NOMO-1 treated with DMSO at 0.1 percent for 48 hours (cell line): Measurements from ENCODE around the gene USP10.
"Not testable (repeated sequence)": the region's sequence is repeated elsewhere in the genome, so short reads cannot be mapped to it uniquely, and the experiment has no call there.

Experiments used
- DNase-seq: peaks from one replicate; lab custom pipeline; 2025; ENCODE audit not compliant: unreplicated experiment; lab: John Stamatoyannopoulos, UW

Gene USP10

DNA sequence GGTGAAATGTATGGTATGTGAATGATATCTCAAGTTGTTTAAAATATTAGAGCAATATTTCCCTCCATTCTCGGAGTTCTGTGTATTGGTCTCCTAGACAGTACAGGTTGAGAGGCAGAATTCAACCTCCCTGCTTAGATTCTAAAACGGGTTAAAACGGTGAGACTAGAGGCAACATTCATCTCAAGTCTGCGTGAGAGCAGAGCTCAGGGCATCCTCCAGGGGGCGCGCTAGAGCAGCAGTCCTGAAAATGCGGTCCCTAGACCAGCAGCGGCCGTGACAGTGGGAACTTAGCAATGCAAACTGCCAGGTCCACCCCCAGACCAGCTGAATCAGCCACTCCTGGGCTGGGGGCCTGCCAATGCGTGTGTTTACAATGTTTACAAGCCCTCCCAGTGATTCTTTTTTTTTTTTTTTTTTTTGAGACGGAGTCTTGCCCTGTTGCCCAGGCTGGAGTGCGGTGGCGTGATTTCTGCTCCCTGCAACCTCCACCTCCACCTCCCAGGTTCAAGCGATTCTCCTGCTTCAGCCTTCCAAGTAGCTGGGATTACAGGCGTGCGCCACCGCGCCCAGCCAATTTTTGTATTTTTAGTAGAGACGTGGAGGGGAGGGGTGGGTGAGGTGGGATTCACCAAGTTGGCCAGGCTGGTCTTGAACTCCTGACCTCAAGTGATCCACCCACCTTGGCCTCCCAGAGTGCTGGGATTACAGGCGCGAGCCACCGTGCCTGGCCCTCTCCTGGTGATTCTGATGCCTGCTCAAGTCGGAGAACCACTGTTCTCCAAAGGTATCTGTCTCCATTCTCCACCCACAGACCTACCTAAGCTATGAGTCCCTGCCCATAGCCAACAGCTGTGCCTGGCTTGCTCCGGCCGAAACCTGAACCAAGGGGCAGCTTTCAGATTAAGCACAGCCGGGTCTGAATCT, 27.3 kb upstream of the USP10 start:
- DNase-seq, result peak; percentile 65

DNA sequence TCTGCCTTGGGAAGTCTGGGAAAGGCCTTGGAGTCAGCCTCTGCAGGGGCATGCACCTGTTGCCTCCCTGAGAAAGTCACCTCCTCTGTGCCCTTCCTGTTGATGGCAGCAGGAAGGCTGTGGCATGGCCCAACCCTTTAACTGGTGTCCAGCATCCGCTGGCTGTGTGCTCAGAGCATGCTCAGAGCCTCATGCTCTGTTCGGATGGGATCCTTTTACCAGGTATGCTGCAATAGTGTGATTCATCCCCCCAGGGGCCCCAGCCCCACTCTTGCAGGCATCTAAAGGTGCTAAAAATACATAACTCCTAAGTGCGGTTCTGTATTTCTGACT, 26.6 kb upstream of the USP10 start:
- peak; percentile 88 for DNase-seq

DNA sequence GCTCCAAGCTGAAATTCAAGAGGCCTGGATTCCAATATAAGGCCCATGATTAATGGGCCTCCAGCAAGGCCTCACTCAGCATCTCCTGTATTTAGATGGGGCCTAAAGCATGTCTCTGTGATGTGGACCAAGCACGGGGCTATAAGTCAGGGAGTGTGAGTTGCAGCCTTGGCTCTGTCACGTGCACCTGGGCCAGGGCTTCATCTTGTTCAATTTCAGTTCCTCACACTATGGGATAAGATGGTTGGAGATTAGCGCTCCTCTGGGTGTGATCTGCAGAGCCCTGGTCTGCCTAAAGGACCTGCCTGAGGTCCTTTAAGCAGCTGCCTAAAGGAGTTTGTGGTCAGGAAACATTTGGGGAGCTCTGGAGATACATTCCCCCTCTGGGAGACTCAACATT, 26.2 kb upstream of the USP10 start:
- DNase-seq, result peak; percentile 88

DNA sequence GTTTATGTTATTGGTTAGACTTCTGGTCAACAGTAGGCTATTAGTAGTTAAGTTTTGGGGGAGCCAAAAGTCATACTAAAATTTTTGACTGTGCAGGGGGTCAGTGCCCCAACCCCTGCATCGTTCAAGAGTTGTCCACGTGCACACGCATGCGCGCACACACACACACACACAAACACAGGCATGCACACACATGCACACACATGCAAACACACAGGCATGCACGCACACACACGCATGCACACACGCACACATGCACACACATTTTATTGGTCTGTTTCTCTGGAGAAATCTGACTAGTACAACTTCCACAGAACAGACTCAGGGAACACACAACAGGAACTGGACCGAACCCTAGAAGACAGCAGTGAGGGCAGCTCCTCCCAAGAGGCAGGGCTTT, 24.4 kb upstream of the USP10 start:
- no peak for DNase-seq

DNA sequence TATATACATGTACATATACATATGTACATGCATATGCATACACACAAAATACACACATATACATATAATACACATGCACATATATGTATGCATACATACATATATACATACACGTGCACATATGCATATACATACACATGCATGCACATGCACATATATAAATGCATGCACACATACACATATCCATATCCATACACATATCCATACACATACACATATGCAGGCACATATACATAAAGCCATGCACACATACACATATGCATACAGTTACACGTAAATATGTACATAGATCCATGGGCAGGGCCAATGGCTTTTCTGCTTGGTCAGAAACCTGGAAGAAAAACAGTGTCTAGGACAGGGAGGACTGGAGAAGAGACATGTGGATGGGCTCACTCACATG, 23.9 kb upstream of the USP10 start:
- DNase-seq, result no peak

DNA sequence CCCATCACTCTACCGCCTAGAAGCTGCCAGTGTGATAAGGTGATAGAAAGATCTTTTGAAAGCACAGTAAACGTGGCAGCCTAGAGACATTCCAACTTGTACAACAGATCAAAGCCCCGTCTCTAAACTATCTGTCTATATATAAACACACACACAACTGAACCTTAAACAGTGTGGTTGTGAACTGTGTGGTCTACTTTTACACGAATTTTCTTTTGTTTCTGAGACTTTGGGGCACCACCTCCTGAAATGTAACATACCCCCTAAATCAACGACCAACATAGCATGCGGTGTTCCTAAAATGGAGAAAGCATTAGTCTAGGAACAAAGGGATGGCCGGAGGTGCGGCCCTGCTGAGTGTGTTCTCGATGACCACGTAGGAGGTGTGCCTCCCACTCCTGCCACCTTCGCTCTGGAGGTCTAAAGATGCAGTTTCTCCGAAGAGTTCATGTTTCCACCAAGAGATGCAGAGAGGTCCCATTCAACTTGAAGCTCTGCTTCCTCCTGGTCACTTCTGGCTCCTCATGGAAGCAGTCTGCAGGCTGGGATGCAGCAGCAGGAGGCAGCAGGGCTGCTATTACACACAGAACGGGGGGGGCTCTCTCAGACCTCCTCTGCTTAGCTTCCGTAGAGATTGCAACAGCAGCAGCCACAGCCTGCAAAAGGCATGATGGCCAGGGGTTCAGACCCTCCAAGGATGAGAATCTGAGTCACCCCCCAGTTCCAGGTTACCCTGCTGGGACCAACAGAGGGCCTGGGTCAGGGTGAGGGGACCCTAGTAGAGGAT, 22.6 kb upstream of the USP10 start:
- no peak for DNase-seq

DNA sequence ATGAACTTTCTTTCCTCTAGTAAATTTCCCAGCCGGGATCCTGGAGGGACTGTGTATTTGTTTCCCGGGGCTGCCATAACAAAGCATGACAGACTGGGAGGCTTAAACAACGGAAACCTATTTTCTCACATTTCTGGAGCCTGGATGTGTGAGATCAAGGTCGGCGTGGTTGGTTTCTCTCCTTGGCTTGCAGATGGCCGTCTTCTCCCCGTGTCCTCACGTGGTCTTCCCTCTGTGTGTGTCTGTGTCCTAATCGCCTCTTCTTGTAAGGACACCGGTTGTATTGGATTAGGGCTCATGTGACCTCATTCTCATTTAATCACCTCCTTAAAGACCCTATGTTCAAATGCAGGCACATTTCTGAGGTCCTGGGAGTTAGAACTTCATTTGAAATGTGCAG, 22.0 kb upstream of the USP10 start:
- DNase-seq, result no peak

DNA sequence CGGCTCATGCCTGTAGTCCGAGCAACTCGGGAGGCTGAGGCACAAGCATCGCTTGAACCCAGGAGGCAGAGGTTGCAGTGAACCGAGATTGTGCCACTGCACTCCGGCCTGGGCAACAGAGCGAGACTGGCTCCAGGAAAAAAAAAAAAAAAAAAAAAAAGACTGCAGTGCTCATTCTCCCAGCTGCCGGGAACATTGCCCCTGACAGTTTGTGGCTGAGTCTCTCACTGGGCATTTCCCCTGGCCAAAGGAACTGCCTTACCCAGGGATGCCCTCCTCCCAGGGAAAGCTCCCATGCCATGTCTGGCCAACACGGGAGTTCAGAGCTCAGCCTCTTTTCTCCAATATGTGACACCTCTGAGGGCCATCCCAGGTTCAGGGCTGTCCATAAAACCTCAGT, 21.3 kb upstream of the USP10 start:
- no peak for DNase-seq

DNA sequence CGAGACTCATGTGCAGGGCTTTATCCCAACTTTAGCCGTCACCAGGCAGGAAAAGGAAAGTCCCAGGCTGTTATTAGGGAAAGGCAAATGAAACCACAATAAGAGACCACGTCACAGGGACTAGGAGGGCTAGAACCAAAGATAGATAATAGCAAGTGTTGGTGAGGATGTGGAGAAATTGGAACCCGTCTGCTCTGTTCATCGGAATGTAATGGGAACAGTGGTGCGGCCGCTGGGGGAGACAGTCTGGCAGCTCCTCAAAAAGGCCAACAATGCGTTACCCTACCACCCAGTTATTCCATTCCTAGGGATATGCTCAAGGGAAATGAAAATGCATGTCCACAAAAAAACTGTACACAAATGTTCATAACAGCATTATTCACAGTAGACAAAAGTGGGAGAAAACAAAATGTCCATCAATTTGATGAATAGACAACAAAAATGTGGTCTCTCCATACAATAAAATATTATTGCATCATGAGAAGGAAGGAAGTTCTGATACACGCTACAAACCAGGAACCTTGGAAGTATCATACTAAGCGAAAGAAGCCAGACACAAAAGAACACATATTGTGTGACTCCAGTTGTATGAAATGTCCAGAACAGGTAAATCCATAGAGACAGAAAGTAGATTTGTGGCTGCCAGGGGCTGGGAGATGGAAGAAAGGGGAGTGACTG, 19.5 kb upstream of the USP10 start:
- peak; percentile 4 for DNase-seq

DNA sequence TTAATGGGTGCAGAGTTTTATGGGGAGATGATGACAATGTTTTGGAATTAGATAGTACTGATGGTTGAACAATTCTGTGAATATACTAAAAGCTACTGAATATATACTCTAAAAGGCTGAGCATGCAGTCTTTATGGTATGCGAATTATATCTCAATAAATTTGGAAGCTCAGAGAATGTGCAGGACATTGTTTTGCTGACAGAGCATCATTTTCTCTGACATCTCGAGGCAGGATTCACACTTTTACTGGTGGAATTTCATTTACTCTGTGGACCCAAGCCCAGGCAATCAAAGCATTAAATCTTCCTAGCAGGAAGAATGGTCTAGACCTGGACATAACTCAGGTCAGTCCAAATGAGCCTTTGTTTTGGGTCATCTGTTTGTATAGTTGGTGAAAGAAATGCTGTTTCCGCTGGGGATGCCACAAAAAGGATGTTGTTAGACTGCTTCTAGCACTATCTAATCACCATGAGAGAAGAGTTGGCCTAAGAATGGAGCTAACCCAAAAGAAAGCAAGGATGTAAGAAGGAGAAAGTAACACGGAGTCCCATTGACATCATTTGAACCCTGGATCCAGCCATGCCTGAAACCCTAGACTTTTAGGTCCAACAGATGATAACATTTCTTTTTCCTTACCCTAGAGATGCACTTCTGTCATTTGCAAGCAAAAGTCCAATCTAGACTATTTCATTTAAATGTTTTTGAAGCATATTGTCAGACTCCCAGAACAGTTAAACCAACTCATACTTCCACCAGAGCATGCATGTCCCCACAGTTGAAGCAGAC, 18.8 kb upstream of the USP10 start:
- DNase-seq, result no peak

DNA sequence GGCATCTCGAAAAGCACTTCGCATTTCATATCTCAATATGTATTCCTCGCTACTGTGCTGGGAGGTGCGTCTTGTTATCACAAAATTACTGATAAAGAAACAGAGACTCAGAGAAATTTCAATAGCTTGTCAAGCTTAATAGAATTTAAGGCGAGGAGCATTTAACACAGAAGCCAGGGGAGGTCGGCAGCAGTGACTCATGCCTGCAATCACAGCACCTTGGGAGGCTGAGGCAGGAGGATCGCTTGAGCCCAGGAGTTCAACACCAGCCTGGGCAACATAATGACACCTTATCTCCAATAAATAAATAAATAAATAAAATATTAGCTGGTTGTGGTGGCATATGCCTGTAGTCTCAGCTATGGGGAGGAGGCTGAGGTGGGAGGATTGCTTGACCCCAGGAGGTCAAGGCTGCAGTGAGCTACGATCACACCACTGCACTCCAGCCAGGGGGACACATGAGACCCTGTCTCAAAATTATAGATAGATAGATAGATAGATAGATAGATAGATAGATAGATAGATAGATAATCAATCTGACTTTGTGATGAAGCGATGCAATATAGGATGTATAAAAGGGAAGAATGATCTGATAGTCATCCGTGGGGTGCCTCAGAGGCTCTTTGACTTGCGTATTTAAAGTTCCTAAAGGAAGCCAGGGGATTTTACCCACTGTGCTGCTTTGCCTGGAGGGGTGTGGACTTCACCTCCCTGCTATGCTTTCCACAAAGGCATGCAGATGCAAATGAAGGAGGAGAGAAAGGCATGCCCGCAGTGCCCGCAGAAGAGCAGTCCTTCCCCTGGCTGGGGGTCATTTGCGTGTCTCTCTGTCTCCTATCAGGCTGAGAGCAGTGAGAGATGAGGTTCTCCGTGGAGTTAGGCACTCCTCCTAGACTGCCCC, 15.9 kb upstream of the USP10 start:
- DNase-seq, result no peak

DNA sequence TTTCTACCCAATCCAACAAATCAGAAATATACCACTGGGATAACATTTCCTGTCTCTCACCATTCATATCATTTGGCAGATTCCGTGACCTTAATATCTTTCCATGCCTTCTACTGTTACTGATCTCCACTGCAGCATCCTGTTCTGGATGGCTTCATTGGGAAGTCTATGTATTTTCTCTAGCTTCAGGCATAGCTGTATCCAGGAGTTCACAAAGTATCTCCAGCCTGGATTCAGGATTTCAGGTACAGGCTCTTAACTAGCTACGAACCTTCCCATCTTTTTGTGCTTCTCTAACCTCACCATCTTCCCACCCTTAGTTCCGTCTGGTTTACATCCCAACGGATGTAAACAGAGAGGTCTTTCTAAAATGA, 15.2 kb upstream of the USP10 start:
- no peak for DNase-seq

DNA sequence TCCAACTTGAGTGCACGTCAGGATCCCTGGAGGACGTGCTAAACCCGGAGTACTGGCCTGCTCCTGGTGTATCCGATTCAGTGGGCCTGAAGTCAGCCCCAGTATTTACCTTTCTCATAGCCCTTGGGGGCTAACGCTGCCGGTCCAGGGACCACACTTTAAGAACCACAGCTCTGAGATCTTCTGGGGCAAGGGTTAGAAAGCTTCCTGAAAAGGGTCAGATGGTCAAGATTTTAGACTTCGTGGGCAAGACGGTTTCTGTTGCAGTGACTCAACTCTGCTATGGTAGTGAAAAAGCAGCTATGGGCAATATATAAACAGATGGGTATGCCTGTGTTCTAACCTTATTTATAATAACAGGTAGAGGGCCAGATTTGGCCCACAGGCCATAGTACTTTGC, 14.6 kb upstream of the USP10 start:
- DNase-seq, result no peak

DNA sequence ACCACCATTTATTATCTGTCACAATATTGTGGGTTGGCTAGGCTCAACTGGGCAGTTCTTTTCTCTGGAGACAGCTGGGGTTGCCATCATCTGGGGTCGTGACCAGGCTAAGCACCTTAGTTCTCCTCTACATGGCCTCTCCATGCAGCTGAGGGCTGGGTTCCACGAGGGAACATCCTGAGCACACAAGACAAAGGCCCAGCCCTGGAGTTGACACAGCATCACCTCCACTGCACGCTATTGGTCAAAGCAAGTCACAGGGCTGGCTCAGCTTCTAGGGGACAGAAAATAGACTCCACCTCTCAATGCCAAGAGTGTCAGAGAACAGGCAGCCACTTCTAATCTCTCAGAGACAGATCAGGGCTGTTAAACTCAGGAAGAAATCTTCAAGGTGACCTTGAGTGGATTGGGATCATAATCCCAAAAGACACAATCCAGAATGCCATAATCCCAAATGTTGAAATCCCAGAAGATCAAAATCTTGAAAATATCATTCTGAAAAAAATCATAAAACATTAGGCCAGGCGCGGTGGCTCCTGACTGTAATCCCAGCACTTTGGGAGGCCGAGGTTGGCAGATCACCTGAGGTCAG, 13.0 kb upstream of the USP10 start:
- DNase-seq, result no peak

DNA sequence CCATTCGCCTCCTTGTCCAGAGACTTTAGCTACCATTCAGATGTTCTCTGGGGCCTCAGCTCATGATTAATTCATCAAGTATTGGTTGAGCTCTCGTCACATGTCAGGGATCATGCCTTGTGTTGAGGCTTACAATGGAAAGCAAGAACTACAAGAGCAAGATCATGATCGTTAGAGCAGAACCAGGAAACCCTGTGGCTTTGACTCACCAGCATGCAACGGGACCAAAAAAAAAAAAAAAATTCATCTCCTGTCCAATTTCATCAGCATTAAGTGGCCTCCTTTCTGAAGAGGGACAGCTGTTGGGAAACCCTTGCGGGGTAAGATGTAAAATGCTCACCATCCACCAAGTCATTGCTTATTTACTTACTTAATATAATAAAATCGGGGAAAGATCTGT, 12.1 kb upstream of the USP10 start:
- DNase-seq, result peak; percentile 69

DNA sequence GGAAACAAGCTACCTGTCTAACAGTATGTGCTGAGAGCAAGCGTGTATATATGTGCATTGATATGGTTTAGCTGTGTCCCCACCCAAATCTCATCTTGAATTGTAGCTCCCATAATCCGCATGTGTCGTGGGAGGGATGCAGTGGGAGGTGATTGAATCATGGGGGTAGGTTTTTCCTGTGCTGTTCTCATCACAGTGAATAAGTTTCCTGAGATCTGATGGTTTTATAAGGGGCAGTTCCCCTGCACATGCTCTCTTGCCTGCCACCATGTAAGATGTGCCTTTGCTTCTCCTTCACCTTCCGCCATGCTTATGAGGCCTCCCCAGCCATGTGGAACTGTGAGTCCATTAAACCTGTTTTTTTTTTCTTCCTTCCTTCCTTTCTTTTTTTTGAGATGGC, 11.6 kb upstream of the USP10 start:
- not testable (repeated sequence) for DNase-seq

DNA sequence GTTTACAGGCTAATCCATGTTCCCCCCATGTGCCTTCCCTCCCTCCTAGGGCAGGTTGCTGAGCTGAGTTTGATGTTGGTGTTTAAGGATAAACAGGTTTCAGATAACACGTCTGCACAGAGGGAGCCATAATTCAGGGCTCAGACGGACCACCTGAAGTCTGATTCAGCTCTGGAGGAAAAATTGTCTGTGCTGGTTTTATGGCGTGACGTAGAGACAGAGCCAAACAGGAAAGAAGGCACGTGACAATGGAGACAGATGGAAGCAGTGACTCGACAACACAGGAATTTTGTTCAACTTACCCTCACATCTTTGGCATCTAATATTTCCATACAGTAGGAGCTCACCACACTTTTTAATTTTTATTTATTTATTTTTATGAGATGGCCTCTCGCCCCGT, 10.7 kb upstream of the USP10 start:
- DNase-seq, result no peak

DNA sequence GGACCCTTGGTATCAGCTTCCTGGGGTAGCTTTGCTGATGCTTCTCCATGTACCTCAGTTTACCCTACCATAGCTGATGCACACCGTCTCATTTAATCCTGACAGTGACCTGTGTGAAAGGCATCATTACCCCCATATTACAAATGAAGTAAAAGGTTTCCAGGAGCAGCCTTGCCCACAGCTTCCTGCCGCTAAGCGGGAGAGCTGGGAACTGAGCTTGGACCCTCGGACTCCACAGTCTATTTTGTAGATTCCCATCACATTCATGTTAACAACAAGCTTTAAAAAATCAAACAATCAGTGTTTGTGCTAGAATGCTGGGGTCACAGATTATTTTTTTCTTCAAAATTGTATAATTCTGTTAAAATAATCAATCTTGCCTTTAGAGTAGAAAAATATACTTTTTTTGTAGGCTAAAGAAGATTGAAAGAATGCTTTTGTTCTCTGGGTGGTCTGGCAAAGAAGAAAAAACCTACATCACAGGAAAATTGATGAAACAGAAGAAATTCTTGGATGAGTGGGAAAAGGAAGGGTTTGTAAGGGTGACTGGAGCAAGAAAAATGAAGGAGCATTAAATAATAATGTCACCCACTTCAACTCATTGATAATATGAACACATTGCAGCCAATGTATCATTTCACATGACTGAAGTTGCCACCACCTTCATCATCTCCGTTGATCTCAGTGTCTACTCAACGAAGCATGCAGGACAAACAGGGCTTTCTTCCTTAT, 9.5 kb upstream of the USP10 start:
- DNase-seq, result no peak
